Thyroid gland (tissue), 4 donors: ENCODE results near the gene HIVEP1.

Experiments used
- CTCF ChIP-seq, 6 experiments: fragments of 200-600 bp in 3 of 6; fragments of 450-650 bp in 3 of 6; sonication (generic) in 3 of 6; IDR thresholded peaks; one replicate each; pipeline ENCODE4 v1.5.1; 2016 to 2019; ENCODE audit warnings: antibody characterized with exemption in 6 of 6, mild to moderate bottlenecking in 2 of 6, inconsistent platforms in 1 of 6, moderate library complexity in 1 of 6
- POLR2A ChIP-seq, 2 donors: fragments of 450-650 bp; IDR thresholded peaks; one replicate each; pipeline ENCODE4 v1.6.1; 2017; ENCODE audit warnings: antibody characterized with exemption in 2 of 2, mild to moderate bottlenecking in 2 of 2, moderate library complexity in 1 of 2

- TF ChIP-seq CTCF (IDR thresholded peaks at IDR 0.05) (no peak), POLR2A (IDR thresholded peaks at IDR 0.05) (no peak)
These were observed 43.8 kb upstream of the HIVEP1 start for GRCh38 chr6:11968241-11968806.
